ENCODE measurements around the gene RNU4-1. TPM values are rescaled to one million over a fixed set of nuclear protein-coding genes. Genes with fewer than 3 reads are reported as not detected.

Gene RNU4-1
- total and polyA plus RNA-seq, 5 experiments from 2014 or later, result 519 to 934 TPM; not detected in 3

- Mint-ChIP-seq H3K4me1 (peaks cover 5 to 12% (median 7%) of the 10 kb centered on the region in 4 donors), H3K4me3 (peak overlapping the region in 7 of 10 donors; percentile 13 to 97 (median 92)), H3K9me3 (no peaks in the 10 kb centered on the region), H3K27ac (peak overlapping the region in 2 of 10 donors; percentile 86 to 92), H3K27me3 (no peaks in the 10 kb centered on the region), H3K36me3 (no peaks in the 10 kb centered on the region)
- ATAC-seq (peak in 1 of 2 donors; percentile 9), DNase-seq (no peak)
- POLR2A ChIA-PET, result interaction anchor here (0.7 to 2.9 kb wide), 4 partner anchors 27 to 87 kb away, joined by 3 to 12 read pairs (median 3); partner anchors contain the start of genes RNU4-1 and RNU4-2
Observed at GRCh38 chr12:120324841-120325417, 31.9 kb upstream of the RNU4-1 start.

- ATAC-seq (no peak), DNase-seq (no peak)
- peaks cover 5 to 12% (median 7%) of the 10 kb centered on the region in 4 donors for H3K4me1 Mint-ChIP-seq
- POLR2A ChIA-PET, result interaction anchor here (2.9 kb wide), 1 partner anchor 32 kb away, joined by 12 read pairs; the partner anchor contains the start of genes RNU4-1 and RNU4-2
- H3K9me3 Mint-ChIP-seq, result no peaks in the 10 kb centered on the region
- no peak overlapping the region for H3K27ac Mint-ChIP-seq
- no peaks in the 10 kb centered on the region for H3K27me3 Mint-ChIP-seq
- H3K36me3 Mint-ChIP-seq, result no peaks in the 10 kb centered on the region
- H3K4me3 Mint-ChIP-seq, result no peak overlapping the region
Observed at GRCh38 chr12:120323772-120324171, 30.7 kb upstream of the RNU4-1 start.

- Mint-ChIP-seq H3K4me3 (no peak overlapping the region), H3K36me3 (no peaks in the 10 kb centered on the region), H3K27me3 (no peaks in the 10 kb centered on the region), H3K9me3 (peaks cover 0 to 3% (median 0%) of the 10 kb centered on the region in 9 donors), H3K27ac (no peak overlapping the region), H3K4me1 (peaks cover 9 to 24% (median 19%) of the 10 kb centered on the region in 4 donors)
- POLR2A ChIA-PET, result interaction anchor here (0.6 to 2.8 kb wide), 3 partner anchors 10 to 30 kb away, joined by 3 to 8 read pairs (median 3); partner anchors contain the start of genes RNU4-1 and RNU4-2
- DNase-seq (no peak), ATAC-seq (no peak)
Observed at GRCh38 chr12:120321382-120322202, 28.6 kb upstream of the RNU4-1 start.

GRCh38 chr12:120317224-120318105 is 24.4 kb upstream of the RNU4-1 start:
- peaks cover 5 to 15% (median 13%) of the 10 kb centered on the region in 4 donors for H3K4me1 Mint-ChIP-seq
- ATAC-seq (peak; percentile 99), DNase-seq (peak; percentile 99 to 100 (median 100))
- no peaks in the 10 kb centered on the region for H3K36me3 Mint-ChIP-seq
- POLR2A ChIA-PET, result interaction anchor here (0.6 to 3.6 kb wide), 12 partner anchors 9 to 1464 kb away, joined by 3 to 46 read pairs (median 4); partner anchors contain the start of genes PXN, RNU4-1, RNU4-2 and RPLP0
- peak overlapping the region; percentile 90 to 98 (median 97) for H3K27ac Mint-ChIP-seq
- H3K9me3 Mint-ChIP-seq, result peaks cover 0 to 3% (median 0%) of the 10 kb centered on the region in 9 donors
- H3K27me3 Mint-ChIP-seq, result no peaks in the 10 kb centered on the region
- peak overlapping the region; percentile 86 to 95 (median 92) for H3K4me3 Mint-ChIP-seq

GRCh38 chr12:120316798-120317223 is 23.8 kb upstream of the RNU4-1 start:
- no peaks in the 10 kb centered on the region for H3K27me3 Mint-ChIP-seq
- peak overlapping the region; percentile 86 to 95 (median 92) for H3K4me3 Mint-ChIP-seq
- H3K36me3 Mint-ChIP-seq, result no peaks in the 10 kb centered on the region
- ATAC-seq (no peak), DNase-seq (no peak)
- peaks cover 0 to 3% (median 0%) of the 10 kb centered on the region in 9 donors for H3K9me3 Mint-ChIP-seq
- H3K4me1 Mint-ChIP-seq, result peaks cover 5 to 15% (median 13%) of the 10 kb centered on the region in 4 donors
- POLR2A ChIA-PET, result interaction anchor here (0.7 to 3.6 kb wide), 9 partner anchors 9 to 116 kb away, joined by 3 to 46 read pairs (median 4); partner anchors contain the start of genes PXN, RNU4-1, RNU4-2 and RPLP0
- peak overlapping the region; percentile 90 to 98 (median 97) for H3K27ac Mint-ChIP-seq

- ATAC-seq (no peak), DNase-seq (no peak)
- Mint-ChIP-seq H3K4me3 (no peak overlapping the region), H3K27ac (peak overlapping the region in 1 of 10 donors; percentile 59), H3K36me3 (no peaks in the 10 kb centered on the region), H3K27me3 (no peaks in the 10 kb centered on the region), H3K4me1 (peaks cover 7 to 15% (median 13%) of the 10 kb centered on the region in 4 donors), H3K9me3 (peaks cover 0 to 3% (median 0%) of the 10 kb centered on the region in 9 donors)
- POLR2A ChIA-PET, result no interaction called here
Observed at GRCh38 chr12:120314220-120314619, 21.2 kb upstream of the RNU4-1 start.

GRCh38 chr12:120301962-120302815 is 9.2 kb upstream of the RNU4-1 start, which contains the start of gene SIRT4:
SIRT4 (plus strand) TSS chr12:120302321; CDS start chr12:120303562, 1,241 bp downstream.
- H3K9me3 Mint-ChIP-seq, result no peaks in the 10 kb centered on the region
- H3K36me3 Mint-ChIP-seq, result no peaks in the 10 kb centered on the region
- no peaks in the 10 kb centered on the region for H3K27me3 Mint-ChIP-seq
- peak within 1 kb of the TSS; percentile 36 to 94 (median 89) for H3K27ac Mint-ChIP-seq
- ATAC-seq, result peak; percentile 99
- POLR2A ChIA-PET, result interaction anchor here (0.6 to 4.9 kb wide), 15 partner anchors 10 to 597 kb away, joined by 3 to 124 read pairs (median 4); partner anchors contain the start of genes COX6A1, PXN, RNU4-1 and RNU4-2
- peaks cover 6 to 20% (median 8%) of the 10 kb centered on the region in 4 donors for H3K4me1 Mint-ChIP-seq
- peak within 1 kb of the TSS; percentile 89 to 99 (median 95) for H3K4me3 Mint-ChIP-seq
- DNase-seq, result peak; percentile 76 to 93 (median 87)

GRCh38 chr12:120292411-120292660 is 701 bp downstream of the RNU4-1 start:
- H3K4me3 Mint-ChIP-seq, result no peak overlapping the region
- POLR2A ChIA-PET, result interaction anchor here (1.1 to 5.6 kb wide), 29 partner anchors 9 to 1509 kb away, joined by 3 to 134 read pairs (median 7); partner anchors contain the start of genes COQ5, COX6A1, PXN and RAB35
- H3K9me3 Mint-ChIP-seq, result no peaks in the 10 kb centered on the region
- H3K4me1 Mint-ChIP-seq, result peaks cover 5 to 13% (median 6%) of the 10 kb centered on the region in 4 donors
- peak; percentile 12 to 22 for ATAC-seq
- no peak overlapping the region for H3K27ac Mint-ChIP-seq
- DNase-seq, result peak in 1 of 10 donors; percentile 11
- H3K36me3 Mint-ChIP-seq, result no peaks in the 10 kb centered on the region
- H3K27me3 Mint-ChIP-seq, result no peaks in the 10 kb centered on the region

GRCh38 chr12:120290609-120291305 is 2.3 kb downstream of the RNU4-1 start:
- peak in 4 of 10 donors; percentile 19 to 28 (median 23) for DNase-seq
- ATAC-seq, result no peak
- Mint-ChIP-seq H3K9me3 (no peaks in the 10 kb centered on the region), H3K4me3 (peak overlapping the region in 3 of 10 donors; percentile 51), H3K27me3 (no peaks in the 10 kb centered on the region), H3K4me1 (peaks cover 5 to 15% (median 7%) of the 10 kb centered on the region in 4 donors), H3K36me3 (no peaks in the 10 kb centered on the region), H3K27ac (peak overlapping the region in 1 of 10 donors; percentile 78)
- POLR2A ChIA-PET, result interaction anchor here (0.6 to 5.6 kb wide), 35 partner anchors 7 to 1981 kb away, joined by 3 to 134 read pairs (median 7); partner anchors contain the start of genes BICDL1, COX6A1, MLEC and PXN

- DNase-seq (peak in 1 of 10 donors; percentile 58), ATAC-seq (no peak)
- H3K4me3 Mint-ChIP-seq, result no peak overlapping the region
- peaks cover 5 to 15% (median 7%) of the 10 kb centered on the region in 4 donors for H3K4me1 Mint-ChIP-seq
- no peaks in the 10 kb centered on the region for H3K36me3 Mint-ChIP-seq
- no peaks in the 10 kb centered on the region for H3K9me3 Mint-ChIP-seq
- peak overlapping the region in 1 of 10 donors; percentile 18 for H3K27ac Mint-ChIP-seq
- POLR2A ChIA-PET, result interaction anchor here (0.8 kb wide), 1 partner anchor 14 kb away, joined by 3 read pairs; no protein-coding TSS in a partner anchor
- no peaks in the 10 kb centered on the region for H3K27me3 Mint-ChIP-seq
Observed at GRCh38 chr12:120287491-120287890, 5.5 kb downstream of the RNU4-1 start.
